ENCODE results near the gene DGKG.

Gene DGKG

GRCh38 chr3:186255703-186256331, 106.2 kb downstream of the DGKG start:
- ChIA-PET CTCF (interaction anchor here (0.6 kb wide), 1 partner anchor 279 kb away, joined by 12 read pairs; no protein-coding TSS in a partner anchor), POLR2A (no interaction called here)
- TF ChIP-seq FOXA1 (IDR thresholded peaks at IDR 0.05) (no peak), FOXM1 (IDR thresholded peaks at IDR 0.05; ENCODE audit: borderline replicate concordance) (no peak), L3MBTL2 (conservative IDR thresholded peaks at IDR 0.05) (no peak), HDGF (IDR thresholded peaks at IDR 0.05; ENCODE audit: borderline replicate concordance) (no peak), FOXK2 (IDR thresholded peaks at IDR 0.05) (no peak), NFRKB (IDR thresholded peaks at IDR 0.05) (no peak), BHLHE40 (IDR thresholded peaks at IDR 0.05; ENCODE audit: borderline replicate concordance) (no peak), LEF1 (IDR thresholded peaks at IDR 0.05; ENCODE audit: borderline replicate concordance) (no peak), TARDBP (IDR thresholded peaks at IDR 0.05) (no peak)
- no peak for DNase-seq (ENCODE audit: extremely low spot score)

DNA sequence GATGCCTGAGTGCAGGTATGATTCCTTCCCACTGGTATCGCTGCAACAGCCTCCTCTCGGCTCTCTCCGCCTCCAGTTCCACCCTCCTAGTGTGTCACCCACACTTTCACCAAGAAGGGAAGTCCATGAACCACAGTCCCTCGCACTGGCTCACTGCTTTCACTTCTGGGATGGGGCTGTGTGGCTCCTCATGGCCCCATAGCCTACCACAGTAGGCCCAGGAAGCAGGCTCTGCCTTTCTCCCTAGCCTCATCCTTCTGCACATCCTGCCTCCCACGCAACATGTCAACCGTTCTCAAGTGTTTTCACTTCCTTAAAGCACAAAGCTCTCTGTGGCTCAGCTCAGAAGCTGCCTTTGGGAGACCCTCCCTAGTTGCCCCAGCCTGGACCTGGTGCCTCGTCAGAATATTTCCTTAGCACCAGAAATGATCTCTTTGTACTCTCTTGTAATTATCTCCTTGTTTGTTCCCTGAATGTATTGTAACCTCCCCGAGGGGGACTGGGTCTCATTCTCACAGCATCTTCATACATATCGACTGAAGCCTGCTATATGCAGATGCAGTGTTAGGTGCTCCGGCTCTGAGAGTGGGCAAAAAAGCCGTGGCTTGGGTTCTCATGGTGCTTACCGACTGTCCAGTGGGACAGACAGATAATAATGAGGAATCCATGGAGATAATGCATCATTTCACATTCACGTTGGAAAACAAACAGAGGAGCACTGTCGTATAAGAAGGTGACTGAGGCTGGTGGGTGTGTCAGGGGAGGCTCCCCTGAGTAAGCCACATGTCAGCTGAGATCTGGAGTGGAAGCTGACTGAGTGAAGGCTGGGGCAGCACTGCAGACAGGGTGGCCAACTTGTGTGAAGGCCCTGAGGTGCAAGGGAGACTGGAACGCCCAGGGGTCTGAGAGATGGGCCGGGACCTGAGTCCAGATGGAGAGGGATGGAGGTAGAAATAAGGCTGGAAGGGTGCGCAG, 107.1 kb downstream of the DGKG start:
- DNase-seq (ENCODE audit: extremely low spot score) = no peak
- ChIA-PET CTCF (interaction anchor here (0.6 kb wide), 1 partner anchor 278 kb away, joined by 12 read pairs; no protein-coding TSS in a partner anchor), POLR2A (no interaction called here)
- TF ChIP-seq PKNOX1 (IDR thresholded peaks at IDR 0.05) (no peak), LEF1 (IDR thresholded peaks at IDR 0.05; ENCODE audit: borderline replicate concordance) (no peak), BHLHE40 (IDR thresholded peaks at IDR 0.05; ENCODE audit: borderline replicate concordance) (no peak), L3MBTL2 (conservative IDR thresholded peaks at IDR 0.05) (no peak), NFRKB (IDR thresholded peaks at IDR 0.05) (no peak), FOXA1 (IDR thresholded peaks at IDR 0.05) (no peak), TARDBP (IDR thresholded peaks at IDR 0.05) (no peak), FOXK2 (IDR thresholded peaks at IDR 0.05) (no peak), ZNF384 (IDR thresholded peaks at IDR 0.05) (no peak), SP1 (IDR thresholded peaks at IDR 0.05) (no peak), HDGF (IDR thresholded peaks at IDR 0.05; ENCODE audit: borderline replicate concordance) (no peak), FOXM1 (IDR thresholded peaks at IDR 0.05; ENCODE audit: borderline replicate concordance) (no peak), SUZ12 (IDR thresholded peaks at IDR 0.05) (no peak), ELF4 (IDR thresholded peaks at IDR 0.05) (no peak), CTBP1 (IDR thresholded peaks at IDR 0.05; ENCODE audit: borderline replicate concordance) (no peak), ARNT (IDR thresholded peaks at IDR 0.05) (no peak)

GRCh38 chr3:186251948-186252619, 110.0 kb downstream of the DGKG start:
- ChIA-PET CTCF (no interaction called here), POLR2A (no interaction called here)
- TF ChIP-seq FOXA1 (IDR thresholded peaks at IDR 0.05) = no peak
- TF ChIP-seq L3MBTL2 (conservative IDR thresholded peaks at IDR 0.05) = no peak
- no peak for TF ChIP-seq SUZ12 (IDR thresholded peaks at IDR 0.05)
- DNase-seq (ENCODE audit: extremely low spot score) = no peak

GRCh38 chr3:186248850-186249249, 113.2 kb downstream of the DGKG start:
- no peak for TF ChIP-seq L3MBTL2 (conservative IDR thresholded peaks at IDR 0.05)
- no peak for TF ChIP-seq PKNOX1 (IDR thresholded peaks at IDR 0.05)
- no peak for TF ChIP-seq SP1 (IDR thresholded peaks at IDR 0.05)
- no peak for TF ChIP-seq BHLHE40 (IDR thresholded peaks at IDR 0.05; ENCODE audit: borderline replicate concordance)
- no peak for TF ChIP-seq LEF1 (IDR thresholded peaks at IDR 0.05; ENCODE audit: borderline replicate concordance)
- TF ChIP-seq FOXA1 (IDR thresholded peaks at IDR 0.05) = no peak
- no peak for TF ChIP-seq ARNT (IDR thresholded peaks at IDR 0.05)
- TF ChIP-seq FOXK2 (IDR thresholded peaks at IDR 0.05) = no peak
- no peak for TF ChIP-seq TARDBP (IDR thresholded peaks at IDR 0.05)
- no peak for TF ChIP-seq SUZ12 (IDR thresholded peaks at IDR 0.05)
- TF ChIP-seq HDGF (IDR thresholded peaks at IDR 0.05; ENCODE audit: borderline replicate concordance) = no peak
- no peak for TF ChIP-seq CTBP1 (IDR thresholded peaks at IDR 0.05; ENCODE audit: borderline replicate concordance)
- TF ChIP-seq FOXM1 (IDR thresholded peaks at IDR 0.05; ENCODE audit: borderline replicate concordance) = no peak
- no peak for TF ChIP-seq ELF4 (IDR thresholded peaks at IDR 0.05)
- TF ChIP-seq NFRKB (IDR thresholded peaks at IDR 0.05) = no peak
- no peak for TF ChIP-seq ZNF384 (IDR thresholded peaks at IDR 0.05)
- CTCF ChIA-PET = no interaction called here
- no peak for DNase-seq (ENCODE audit: extremely low spot score)
- POLR2A ChIA-PET = no interaction called here

DNA sequence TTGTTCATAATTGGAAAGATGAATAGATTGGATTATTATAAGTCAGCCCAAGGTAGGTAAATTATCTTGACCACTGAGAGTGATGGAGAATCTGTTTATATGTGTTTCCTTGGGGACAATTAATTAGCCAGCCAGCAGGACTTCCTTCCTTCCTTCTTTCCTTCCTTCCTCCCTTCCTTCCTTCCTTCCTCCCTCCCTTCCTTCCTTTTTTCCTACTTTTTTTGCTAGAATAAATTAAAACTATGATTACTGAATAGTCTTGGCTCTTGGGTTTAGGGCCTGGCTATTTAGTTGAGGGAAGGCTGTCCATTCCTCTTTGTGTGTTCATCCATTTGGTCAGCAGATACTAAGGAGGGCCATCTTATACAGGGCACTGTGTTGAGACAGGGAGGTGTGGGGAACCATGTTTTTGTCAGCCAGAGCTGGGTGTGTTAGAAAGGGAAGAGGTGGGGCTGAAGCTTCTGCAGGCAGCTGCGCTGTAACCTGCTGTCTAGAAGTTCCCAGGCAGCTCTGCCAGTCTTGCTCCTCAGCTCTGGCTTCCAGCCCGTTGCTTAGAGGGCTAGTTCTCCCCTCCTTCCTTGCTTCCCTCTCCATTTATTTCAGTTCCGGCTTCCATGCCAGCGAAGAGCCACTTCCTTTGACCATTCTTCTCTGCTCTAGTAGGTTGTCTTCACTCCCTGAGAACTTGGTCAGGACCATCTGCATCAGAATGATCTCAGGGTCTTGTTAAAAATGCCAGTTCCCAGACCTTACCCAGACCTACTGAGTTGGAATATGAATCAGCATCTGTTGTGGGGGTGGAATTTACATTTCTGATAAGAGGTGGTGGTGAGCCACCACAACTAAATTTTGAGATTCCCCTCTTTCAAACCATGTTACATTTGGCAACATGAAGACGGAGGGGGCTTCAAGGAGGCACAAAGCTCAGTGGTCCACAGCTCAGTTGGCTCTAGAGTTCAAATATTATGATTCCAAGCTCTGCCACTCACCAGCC, 113.9 kb downstream of the DGKG start:
- no peak for TF ChIP-seq TARDBP (IDR thresholded peaks at IDR 0.05)
- TF ChIP-seq LEF1 (IDR thresholded peaks at IDR 0.05; ENCODE audit: borderline replicate concordance) = no peak
- no peak for TF ChIP-seq SUZ12 (IDR thresholded peaks at IDR 0.05)
- no peak for TF ChIP-seq FOXK2 (IDR thresholded peaks at IDR 0.05)
- ChIA-PET CTCF (no interaction called here), POLR2A (no interaction called here)
- no peak for DNase-seq (ENCODE audit: extremely low spot score)
